Left forelimb (tissue), 1 donor: Measurements from ENCODE around the gene ZNF268.
"Not testable (repeated sequence)": the region's sequence is repeated elsewhere in the genome, so short reads cannot be mapped to it uniquely, and the experiment has no call there.

Source experiments
- DNase-seq: peaks from one replicate; pipeline ENCODE4 v3.0.0-alpha.2; 2018; ENCODE audit warnings: low spot score

The ZNF268 gene

GRCh38 chr12:133227281-133227852 is 46.1 kb downstream of the ZNF268 start:
- no peak for DNase-seq

- no peak for DNase-seq
Observed at GRCh38 chr12:133231001-133231400, 49.7 kb downstream of the ZNF268 start.

GRCh38 chr12:133233006-133233405 is 51.7 kb downstream of the ZNF268 start:
- DNase-seq, result no peak

GRCh38 chr12:133233993-133234564 is 52.8 kb downstream of the ZNF268 start:
- no peak for DNase-seq

- no peak for DNase-seq
Observed at GRCh38 chr12:133234971-133235370, 53.7 kb downstream of the ZNF268 start.

- no peak for DNase-seq
Observed at GRCh38 chr12:133235401-133236112, 54.3 kb downstream of the ZNF268 start, which contains the start of gene ANHX. TSS of gene ANHX (minus strand) at chr12:133235877. CDS start at chr12:133234356, 1,521 bp downstream.

- DNase-seq, result no peak
Observed at GRCh38 chr12:133236144-133236543, 54.8 kb downstream of the ZNF268 start.

GRCh38 chr12:133236556-133236955 is 55.3 kb downstream of the ZNF268 start:
- DNase-seq, result no peak

GRCh38 chr12:133251732-133252131 is 70.4 kb downstream of the ZNF268 start:
- DNase-seq, result no peak

GRCh38 chr12:133255833-133256232 is 74.5 kb downstream of the ZNF268 start:
- not testable (repeated sequence) for DNase-seq

GRCh38 chr12:133256321-133256720 is 75.0 kb downstream of the ZNF268 start:
- DNase-seq, result no peak

GRCh38 chr12:133264173-133264572 is 82.9 kb downstream of the ZNF268 start:
- no peak for DNase-seq
